HG03066 (cell line): ENCODE data around the gene AMBRA1.

ENCODE experiments used
- ATAC-seq: cut with Tn5 transposase; IDR thresholded peaks from one replicate; pipeline ENCODE4 v1.9.1; 2021; ENCODE audit warnings: low read depth; ENCODE audit not compliant: unreplicated experiment

The AMBRA1 gene, protein sequence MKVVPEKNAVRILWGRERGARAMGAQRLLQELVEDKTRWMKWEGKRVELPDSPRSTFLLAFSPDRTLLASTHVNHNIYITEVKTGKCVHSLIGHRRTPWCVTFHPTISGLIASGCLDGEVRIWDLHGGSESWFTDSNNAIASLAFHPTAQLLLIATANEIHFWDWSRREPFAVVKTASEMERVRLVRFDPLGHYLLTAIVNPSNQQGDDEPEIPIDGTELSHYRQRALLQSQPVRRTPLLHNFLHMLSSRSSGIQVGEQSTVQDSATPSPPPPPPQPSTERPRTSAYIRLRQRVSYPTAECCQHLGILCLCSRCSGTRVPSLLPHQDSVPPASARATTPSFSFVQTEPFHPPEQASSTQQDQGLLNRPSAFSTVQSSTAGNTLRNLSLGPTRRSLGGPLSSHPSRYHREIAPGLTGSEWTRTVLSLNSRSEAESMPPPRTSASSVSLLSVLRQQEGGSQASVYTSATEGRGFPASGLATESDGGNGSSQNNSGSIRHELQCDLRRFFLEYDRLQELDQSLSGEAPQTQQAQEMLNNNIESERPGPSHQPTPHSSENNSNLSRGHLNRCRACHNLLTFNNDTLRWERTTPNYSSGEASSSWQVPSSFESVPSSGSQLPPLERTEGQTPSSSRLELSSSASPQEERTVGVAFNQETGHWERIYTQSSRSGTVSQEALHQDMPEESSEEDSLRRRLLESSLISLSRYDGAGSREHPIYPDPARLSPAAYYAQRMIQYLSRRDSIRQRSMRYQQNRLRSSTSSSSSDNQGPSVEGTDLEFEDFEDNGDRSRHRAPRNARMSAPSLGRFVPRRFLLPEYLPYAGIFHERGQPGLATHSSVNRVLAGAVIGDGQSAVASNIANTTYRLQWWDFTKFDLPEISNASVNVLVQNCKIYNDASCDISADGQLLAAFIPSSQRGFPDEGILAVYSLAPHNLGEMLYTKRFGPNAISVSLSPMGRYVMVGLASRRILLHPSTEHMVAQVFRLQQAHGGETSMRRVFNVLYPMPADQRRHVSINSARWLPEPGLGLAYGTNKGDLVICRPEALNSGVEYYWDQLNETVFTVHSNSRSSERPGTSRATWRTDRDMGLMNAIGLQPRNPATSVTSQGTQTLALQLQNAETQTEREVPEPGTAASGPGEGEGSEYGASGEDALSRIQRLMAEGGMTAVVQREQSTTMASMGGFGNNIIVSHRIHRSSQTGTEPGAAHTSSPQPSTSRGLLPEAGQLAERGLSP (N-terminal part only)

DNA sequence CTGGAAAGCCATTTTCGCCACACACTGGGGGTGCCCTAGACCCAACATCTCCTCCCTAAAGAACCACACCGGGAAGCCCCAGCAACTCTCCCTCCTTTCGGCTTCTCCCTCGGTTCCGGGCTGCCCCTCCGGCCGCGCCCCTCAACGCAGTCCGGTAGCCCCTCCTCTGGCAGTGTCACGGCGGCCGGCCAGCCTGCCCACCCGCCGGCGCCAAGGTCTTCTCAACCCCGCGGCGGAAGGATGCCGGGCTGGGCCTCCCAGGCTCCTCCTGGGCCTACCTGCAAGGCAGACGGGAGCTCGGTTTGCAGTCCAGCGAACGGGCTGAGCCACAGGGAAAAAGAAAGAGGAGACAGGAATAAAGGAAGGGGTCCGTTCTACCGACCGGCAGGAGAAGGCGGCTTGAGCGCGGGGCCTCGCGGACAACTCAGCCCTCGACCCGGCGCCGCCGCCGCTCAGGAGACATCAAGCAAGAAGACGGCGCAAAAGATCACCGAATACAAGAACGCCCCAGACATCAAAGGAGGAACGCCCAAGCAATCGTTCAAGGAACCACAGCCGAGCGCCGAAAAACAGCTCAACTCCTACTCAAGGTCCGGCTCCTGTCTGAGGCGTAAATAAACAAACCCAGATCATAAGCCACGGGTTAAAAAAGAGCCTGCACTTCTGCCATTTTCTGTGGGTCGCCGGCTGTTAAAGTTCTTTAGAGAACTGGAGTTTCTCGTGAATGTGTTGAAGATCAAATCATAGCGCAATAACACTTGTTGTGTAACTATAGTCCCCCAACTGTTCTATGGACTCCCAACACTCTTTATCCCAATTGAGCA is at the start of gene AMBRA1:
Gene AMBRA1, minus strand, starts transcription at position 474 of the 824 bp plus-strand sequence. CDS start 45,643 bp downstream, outside the sequence.
- ATAC-seq: peak; percentile 85

GRCh38 chr11:46643531-46643930 is 49.7 kb upstream of the AMBRA1 start:
- no peak for ATAC-seq

DNA sequence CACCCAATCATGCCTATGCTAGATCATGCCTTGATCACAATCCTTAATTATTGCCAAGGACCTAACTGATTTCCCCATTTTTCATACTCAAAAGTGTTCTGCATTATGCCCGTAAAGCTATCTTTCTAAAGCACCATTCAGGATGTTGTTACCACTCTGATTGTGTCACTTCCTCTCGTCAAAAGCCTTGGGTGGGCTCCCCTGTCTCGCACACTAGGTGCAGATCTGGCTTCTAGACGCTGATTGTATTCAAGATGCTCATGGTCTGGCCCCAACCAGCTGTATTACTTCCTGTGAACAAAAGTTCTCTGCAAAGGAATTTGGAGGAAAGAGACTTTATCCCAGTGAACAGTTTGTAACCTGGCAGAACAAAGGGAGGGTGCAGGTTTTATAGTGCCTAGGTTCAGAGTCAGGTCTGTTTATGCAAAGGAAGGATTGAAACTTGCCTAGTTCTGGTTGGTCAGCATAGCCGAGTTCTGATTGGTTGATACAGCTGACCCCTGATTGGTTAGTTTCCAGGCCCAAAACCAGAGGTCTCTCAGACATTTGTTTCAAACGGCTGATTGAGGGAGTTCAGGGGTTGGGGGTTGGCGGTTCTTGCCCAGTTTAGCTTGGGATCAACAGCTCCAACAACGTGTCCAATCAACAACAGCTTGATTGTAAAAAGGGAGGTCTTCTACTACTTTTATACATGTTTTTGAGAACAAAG is 49.0 kb upstream of the AMBRA1 start:
- ATAC-seq: no peak

GRCh38 chr11:46641639-46642038 is 47.8 kb upstream of the AMBRA1 start:
- no peak for ATAC-seq

DNA sequence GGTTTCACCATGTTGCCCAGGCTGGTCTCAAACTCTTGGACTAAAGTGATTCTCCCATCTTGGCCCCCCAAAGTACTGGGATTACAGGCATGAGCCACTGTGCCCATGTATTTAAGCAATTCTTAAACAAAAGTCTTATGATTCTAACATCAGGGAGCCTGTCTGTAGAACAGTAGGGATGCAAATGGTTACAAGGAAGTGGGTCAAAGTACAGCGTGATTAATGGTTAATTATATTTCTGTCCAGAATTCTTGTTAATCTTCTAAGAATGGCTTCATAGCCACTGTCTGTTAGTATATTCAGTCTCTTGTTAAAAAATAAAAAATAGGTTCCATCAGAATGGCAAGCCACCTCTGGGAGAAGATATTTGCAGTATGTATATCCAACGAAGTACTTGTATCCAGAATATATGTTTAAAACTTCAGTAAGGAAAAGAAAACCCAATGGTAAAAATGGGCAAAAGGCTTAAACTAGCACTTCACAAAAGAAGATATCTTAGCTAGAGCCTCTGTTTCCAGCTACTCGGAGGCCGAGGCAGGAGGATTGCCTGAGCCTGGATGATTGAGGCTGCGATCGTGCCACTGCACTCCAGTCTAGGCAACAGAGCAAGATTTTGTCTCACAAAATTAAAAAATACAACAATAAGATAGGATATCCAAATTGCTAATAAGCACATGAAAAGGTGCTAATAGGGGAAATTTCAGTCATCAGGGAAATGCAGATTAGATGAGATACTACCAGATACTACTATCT is 46.4 kb upstream of the AMBRA1 start:
- ATAC-seq: no peak

- ATAC-seq: no peak
These were observed 45.5 kb upstream of the AMBRA1 start for GRCh38 chr11:46639197-46639839.

GRCh38 chr11:46637546-46637945 is 43.7 kb upstream of the AMBRA1 start:
- ATAC-seq: no peak

DNA sequence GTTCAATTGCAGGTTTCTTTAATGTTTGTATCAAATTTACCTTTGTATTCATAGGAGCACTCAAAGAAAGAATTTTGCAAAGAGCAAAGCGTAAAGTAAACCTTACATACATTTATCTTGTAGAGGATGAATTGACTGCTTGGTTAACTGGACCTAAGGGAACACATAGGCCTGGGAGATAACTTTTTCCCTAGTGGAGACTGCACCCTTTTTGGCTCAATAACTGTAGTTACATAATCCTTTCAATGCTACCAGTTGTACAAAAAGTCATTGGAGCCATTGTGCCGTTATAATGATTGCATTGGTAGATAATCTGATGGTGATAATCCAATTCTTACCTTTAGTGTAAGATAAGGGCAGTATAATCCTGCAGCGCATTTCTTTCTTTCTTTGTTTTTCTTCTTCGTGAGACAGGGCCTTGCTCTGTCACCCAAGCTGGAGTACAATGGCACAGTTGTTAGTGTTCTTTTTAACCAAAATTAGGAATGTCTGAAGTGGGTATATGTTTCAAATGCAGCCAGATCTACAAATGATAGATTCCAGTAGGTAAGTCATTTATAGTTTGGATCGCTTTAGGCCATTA is 41.8 kb upstream of the AMBRA1 start:
- ATAC-seq: no peak

DNA sequence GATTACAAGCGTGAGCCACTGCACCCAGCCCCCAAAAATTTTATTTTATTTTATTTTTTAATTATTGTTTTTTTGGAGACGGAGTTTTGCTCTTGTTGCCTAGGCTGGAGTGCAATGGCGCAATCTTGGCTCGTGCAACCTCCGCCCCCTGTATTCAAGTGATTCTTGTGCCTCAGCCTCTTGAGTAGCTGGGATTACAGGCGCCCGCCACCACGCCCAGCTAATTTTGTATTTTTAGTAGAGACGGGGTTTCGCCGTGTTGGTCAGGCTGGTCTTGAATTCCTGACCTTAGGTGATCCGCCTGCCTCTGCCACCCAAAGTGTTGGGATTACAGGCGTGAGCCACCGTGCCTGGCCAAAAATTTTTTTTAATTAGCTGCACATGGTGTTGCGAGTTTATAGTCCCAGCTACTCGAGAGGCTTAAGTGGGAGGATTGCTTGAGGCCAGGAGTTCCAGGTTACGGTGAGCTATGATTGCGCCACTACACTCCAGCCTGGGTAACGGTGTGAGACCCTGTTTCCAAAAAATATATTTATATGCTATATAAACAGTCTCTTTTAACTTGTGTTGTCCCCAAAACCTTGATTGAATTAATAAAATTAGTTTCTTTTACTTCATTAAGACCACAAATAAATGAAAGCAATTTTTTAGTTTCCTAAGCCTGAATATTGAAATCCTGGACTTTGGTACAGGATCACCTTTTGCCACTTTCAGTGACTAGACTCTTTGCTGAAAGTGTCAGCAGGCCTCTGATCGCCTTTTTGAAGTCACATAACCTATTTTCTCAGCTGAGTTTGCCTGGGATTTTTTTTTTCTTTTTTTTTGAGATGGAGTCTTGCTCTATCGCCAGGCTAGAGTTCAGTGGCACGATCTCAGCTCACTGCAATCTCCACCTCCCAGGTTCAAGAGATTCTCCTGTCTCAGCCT is 39.7 kb upstream of the AMBRA1 start:
- ATAC-seq: no peak

GRCh38 chr11:46632502-46632901 is 38.7 kb upstream of the AMBRA1 start:
- no peak for ATAC-seq

- ATAC-seq: no peak
These were observed 37.9 kb upstream of the AMBRA1 start for GRCh38 chr11:46631676-46632075.

DNA sequence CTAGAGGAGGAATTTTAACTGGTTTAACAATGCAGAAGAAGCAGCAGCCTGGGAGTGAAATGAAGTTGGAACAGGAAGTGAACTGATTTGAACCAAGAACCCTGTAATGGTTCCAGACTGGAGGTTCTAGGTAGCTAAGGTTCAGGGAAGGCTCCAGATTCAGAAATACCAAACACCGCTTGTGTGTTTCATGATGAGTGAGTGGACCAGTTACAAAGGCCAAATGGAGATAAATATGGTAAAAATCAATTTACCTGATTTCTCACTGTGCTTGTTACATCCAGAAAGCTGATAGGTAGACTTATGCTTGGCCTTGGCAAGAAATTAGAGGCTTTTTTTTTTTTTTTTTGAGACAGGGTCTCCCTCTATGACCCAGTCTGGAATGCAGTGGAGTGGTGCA is 36.4 kb upstream of the AMBRA1 start:
- ATAC-seq: no peak

GRCh38 chr11:46628961-46629360 is 35.1 kb upstream of the AMBRA1 start:
- no peak for ATAC-seq

GRCh38 chr11:46625406-46625805 is 31.6 kb upstream of the AMBRA1 start:
- no peak for ATAC-seq

GRCh38 chr11:46618837-46619236 is 25.0 kb upstream of the AMBRA1 start:
- no peak for ATAC-seq

DNA sequence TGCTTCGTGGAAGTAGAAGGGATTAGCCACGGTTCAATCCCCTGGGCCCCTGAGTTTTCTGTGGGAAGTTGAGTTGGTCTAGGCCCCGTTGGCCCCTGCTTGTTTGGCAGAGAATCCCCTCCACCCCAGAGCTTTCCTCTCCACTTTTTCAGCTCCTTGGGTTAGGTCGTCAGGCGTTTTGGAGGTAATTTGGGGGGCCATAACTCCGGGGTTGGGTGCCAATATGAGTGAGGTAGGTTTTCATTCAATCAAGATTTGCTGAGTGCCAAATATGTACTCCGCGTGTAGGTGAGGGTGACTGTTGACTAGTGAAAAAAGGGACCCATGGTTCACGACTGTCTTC is 24.1 kb upstream of the AMBRA1 start:
- ATAC-seq: no peak
